NCI-H345 treated with DMSO at 0.1 percent for 48 hours (cell line): Measurements from ENCODE around the gene ANAPC1.
"Not testable (repeated sequence)": the region's sequence is repeated elsewhere in the genome, so short reads cannot be mapped to it uniquely, and the experiment has no call there.

Source experiments
- DNase-seq: peaks from one replicate; lab custom pipeline; 2025; ENCODE audit not compliant: unreplicated experiment; lab: John Stamatoyannopoulos, UW

The ANAPC1 gene

DNA sequence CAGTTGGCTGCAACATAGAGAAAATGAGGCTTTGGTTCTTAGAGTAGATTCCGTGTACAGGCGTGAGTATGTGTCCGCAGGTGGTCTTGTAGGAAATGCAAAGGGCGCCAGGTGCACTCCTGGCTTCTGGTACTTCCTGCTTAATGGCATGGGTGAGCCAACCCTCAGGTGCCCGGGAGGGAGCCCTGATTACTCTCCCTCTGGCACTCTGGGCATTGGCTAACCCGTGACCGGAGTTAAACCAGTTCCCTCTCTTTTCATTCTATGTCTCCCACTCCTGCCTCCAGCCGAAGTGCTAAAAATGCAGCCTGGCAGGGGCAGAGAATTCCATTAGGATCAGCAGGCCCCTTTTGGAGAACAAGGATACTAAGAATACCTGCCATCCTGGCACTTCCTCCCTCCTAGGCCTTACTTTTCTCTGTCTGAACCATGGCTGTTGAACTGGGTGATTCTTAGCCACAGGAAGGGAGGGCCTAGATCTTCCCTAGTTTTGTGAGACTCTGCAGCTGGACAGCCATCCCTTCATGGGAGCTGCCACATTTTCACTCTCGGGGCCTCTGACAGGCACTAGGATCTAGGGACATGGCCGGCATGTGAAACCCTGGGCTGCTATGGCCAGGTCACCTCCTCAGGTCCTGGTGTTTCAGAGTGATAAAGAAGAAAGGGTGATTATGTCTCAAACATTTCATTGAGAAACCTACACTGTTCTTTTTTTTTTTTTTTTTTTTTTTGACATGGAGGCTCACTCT is 20.9 kb upstream of the ANAPC1 start:
- DNase-seq = no peak

DNA sequence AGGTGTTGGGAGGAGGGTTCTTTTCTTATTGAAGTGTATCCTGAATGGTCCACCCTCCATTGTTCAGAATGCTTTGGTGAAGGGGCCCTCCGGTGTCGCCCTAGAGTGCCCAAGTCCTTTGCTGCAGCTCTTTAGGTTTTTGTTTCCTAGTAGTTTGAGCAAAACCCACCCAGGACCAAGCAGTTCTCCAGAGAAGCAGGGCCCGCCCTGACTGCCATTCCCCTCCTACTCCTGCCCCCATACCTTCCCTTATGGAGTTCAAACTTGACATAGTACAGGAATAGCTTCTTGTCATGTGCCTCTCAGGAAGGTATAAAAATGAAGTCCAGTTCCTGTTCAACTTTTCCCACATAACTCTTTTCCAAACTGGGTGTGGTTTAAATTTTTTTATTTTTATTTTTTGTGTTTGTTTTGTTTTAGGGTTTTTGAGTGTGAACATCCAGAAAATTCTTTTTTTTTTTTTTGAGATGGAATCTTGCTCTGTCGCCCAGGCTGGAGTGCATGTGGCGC is 20.0 kb upstream of the ANAPC1 start:
- no peak for DNase-seq

DNA sequence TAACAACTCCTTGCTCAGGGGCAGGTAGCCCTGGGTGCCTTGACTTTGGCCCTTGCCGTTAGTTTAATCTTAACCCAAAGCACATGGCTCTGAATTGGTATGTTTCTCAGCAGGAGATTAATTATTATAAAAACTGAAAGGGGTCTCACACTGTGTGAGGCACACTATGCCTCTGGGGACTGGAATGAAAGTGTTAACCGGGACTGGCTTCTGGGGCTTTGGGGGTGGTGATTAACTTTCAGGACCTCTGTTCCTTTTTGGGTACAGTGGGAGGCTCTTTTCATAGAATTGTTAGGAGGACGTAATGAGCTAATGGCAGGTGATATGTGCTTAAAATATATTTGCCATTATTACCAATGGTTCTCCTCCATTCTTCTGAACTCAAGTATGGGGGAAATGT is 19.5 kb upstream of the ANAPC1 start:
- DNase-seq = no peak

DNA sequence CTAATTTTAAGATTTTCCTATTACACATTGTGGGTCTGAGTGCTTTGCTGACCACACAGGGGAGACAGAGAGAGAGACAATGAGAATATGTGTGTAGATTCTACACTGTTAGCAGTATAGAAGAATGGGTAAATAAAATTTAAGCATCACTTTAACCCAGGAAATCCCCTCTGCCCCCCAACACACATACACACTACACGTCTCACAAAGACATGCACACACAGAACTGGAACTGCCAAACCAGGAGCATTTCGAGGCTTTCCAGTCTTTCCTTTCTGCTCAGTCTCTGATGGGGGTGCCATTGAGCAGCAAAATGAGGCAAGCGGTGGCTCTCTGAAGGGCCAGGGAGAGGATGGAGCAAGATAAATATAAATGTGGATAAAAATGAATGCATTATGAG is 16.9 kb upstream of the ANAPC1 start:
- no peak for DNase-seq

DNA sequence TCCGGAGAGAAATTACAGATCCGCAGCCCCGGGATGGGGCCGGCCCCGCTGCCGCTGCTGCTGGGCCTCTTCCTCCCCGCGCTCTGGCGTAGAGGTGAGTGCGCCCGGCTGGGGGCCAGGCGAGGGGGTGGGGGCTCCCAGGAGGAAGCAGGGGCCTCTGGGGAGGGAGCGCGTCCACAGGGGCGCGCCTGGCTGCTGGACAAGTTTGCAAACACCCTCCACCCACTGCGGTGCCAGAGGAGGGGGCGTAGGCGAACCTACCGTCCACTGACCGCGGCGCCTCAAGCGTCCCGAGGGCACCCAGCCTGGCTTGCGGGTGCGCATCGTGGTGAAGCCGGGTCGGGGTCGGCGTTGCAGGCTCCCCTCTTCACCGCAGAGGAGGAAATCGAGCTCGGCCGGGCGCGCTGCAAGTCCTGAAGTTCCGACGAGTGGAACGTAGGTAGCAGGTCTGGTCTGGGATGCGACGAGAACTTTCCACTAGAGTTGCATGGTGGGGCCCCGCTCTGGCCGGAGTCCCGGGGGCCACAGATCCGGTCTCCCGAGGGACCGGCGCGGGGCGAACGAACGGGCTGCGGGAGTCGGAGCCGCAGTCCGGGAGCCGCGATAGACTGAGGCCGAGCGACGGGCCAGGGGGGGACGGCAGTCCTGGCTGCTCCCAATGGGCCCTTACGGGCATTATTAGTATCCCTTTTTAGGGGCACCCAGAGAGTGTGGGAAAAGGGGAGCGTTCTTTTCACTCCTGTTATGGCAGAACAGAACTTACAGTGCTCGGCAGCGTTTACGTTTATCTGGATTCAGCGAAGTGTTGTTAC is 14.9 kb upstream of the ANAPC1 start:
- DNase-seq = no peak

DNA sequence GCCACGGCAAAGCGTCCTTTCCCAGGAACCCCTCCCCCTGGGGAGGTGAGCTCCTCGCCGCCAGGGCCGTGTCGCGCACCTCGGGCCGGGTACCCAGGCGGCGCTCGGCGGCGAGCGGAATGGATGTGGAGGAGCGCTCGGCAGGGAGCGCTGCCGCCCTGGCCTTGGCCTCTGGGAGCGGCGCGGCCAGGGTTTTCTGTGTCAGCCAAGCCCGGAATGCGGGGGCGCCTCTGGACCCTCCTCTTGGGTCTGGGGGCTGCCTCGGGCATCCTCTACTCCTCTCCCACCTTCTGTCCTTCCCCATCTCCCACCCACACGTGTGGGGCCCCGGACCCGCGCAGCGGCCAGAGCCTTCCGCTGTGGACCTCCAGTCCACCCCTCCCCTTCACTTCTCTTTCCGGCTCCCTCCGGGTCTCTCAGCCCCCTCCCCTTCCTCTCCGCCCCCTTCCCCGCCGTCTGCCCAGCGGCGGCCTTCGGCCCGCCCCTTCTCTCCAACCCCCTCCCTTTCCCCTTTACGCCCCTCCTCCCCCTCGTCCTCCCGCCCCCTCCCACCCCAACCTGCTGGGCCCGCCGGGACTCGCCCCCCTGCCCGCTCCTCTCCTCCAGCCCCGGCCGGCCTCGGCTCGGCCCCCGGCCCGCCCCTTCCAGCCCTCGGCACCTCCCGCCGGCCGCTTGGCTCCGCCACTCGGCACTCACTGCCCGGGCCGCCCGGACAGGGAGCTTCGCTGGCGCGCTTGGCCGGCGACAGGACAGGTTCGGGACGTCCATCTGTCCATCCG is 14.1 kb upstream of the ANAPC1 start, which contains the start of gene MERTK:
Gene MERTK (plus strand): TSS at position 684 of the 779 bp plus-strand sequence. CDS start 129 bp downstream, outside the sequence.
- DNase-seq = peak; percentile 47

DNA sequence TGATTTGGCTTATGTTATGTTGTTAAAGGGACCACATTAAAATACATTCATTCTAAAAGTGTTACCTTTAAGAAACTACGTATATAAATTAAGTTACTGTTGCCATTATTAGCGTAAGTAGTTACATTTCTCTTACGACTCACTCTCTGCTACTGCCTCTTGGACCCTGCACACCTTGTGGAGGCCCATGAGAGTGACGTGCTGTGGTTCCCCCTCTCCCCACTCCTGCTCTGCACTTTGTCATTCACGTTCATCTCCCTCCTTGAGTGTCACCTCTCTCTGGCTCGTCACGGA is 13.6 kb upstream of the ANAPC1 start:
- DNase-seq = no peak

DNA sequence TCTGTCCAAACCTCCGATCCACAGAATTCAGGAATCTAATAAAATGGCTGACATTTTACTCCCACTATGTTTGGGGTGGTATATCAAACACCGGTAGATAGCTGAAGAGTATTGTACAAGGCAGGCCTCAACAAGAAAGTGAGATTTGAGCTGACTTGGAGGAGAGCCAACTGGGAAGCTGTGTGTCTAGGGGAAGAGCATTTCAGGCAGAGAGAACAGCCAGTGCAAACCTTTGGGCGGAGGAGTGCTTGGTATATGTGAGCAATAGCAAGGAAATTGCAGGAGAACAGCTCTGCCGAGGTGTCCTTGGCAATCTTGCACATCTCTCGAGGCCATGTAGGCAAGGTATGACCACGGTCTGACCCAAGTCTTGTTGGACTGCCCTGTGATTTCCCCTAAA is 12.6 kb upstream of the ANAPC1 start:
- no peak for DNase-seq

DNA sequence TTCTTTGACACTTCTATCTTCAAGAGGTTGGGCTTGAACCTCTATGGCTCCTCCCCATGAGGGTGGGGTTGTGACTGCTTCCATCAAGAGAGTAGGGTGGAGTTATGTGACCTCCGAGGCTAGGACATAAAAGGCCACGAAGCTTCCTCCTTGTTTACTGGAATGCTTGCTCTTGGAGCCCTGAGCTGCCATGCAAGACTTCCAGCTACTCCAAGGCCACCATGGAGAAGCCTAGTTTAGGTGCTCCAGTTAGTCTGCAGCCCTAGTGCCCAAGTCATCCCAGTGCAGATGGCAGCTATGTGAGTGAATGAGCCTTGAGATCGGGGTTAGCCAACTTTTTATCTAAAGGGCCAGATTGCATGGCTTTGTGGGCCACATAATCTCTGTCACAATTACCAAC is 12.0 kb upstream of the ANAPC1 start:
- DNase-seq = no peak

DNA sequence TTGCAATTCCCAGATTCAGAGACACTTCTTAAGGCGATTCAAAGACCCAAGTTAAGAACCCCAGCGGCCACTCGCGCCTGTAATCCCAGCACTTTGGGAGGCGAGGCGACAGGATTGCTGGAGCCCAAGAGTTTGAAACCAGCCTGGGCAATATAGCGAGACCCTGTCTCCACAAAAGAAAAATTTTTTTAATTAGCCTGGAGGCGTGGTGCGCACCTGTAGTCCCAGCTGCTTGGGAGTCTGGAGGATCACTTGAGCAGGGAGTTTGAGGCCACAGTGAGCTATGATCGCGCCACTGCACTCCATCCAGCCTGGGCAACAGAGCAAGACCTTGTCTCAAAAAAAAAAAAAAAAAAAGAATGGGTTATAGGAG is 585 bp upstream of the ANAPC1 start:
- peak; percentile 17 for DNase-seq

DNA sequence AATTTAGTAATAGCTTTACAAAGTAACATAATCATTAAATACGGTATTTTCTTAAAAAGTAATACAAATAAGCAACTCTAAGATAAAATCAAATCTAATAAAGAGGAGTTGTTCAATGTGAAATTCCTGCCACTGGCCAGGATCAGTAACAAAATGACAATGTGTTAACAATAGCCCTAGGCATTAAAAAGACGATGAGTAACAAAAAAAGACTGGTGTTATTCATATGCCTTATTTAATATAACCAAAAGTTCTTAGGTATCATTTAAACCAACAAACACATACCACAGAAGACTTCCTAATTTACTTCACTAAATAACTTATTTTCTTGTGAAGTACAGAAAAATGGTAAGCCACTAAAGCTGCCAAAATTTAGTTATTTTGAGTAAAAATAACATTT is 11.2 kb downstream of the ANAPC1 start:
- not testable (repeated sequence) for DNase-seq

DNA sequence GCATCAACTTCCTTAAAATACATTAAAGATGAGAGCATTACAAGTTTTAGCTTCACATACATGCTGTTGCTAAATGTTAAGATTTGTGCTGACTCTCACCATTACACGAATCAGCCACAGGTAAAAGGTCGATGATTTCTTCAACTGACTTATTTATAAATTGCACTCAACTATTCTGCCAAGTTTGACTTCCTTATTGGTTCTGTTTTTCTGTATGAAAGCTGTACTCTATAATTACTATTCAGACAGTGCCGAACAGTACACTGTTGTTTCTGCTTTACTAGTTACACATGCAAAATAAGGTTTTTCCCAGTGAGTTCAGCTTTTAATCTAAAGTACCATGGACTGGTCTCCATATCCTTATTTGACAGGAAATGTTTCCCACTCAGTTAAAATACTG is 18.9 kb downstream of the ANAPC1 start:
- not testable (repeated sequence) for DNase-seq

DNA sequence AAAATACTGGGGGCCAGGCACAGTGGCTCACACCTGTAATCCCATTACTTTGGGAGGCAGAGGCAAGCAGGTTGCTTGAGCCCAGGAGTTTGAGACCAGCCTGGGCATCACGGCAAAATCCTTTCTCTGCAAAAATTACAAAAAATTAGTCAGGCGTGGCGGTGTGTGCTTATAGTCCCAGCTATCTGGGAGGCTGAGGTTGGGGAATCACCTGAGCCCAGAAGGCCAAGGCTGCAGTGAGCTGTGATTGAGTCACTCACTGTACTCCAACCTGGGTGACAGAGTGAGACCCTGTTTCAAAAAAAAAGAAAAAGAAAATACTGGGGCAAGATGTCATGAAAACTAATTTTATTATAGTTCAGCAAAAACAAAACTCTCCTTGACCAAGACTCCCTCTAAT is 24.0 kb downstream of the ANAPC1 start:
- not testable (repeated sequence) for DNase-seq

DNA sequence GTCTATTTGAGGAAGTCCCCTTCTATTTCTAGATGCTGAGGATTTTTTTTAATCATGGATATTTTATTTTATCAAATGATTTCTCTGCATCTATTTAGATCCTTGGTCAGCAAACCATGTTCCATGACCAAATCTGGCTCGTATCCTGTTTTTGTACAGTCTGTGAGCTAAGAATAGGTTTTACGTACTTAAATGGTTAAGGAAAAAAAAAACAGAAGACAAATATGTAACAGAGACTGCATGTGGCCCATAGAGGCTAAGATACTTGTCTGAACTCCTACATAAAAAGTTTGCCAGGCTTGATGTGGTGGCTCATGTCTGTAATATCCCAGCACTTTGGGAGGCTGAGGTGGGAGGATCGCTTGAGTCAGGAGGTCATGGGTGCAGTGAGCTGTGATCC is 31.4 kb downstream of the ANAPC1 start:
- DNase-seq = not testable (repeated sequence)

DNA sequence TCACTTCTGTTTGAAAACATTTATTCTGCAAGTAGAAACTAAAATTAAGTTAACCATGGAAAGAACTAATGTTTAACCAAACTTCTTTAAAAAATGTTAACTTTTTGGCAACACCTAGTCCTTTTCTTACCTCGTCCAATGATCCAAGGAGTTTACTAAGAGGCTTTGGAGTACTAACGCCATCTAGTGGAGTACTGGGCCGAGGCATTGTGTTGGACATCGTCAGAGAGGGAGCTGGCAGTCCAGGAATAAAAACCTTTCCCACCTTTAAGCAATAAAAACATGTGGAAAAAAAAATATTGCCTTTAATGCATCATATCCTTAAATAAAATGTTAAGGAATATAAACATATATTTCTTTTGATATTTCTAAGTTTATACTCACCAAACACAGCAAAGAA is 33.3 kb downstream of the ANAPC1 start:
- DNase-seq = not testable (repeated sequence)

DNA sequence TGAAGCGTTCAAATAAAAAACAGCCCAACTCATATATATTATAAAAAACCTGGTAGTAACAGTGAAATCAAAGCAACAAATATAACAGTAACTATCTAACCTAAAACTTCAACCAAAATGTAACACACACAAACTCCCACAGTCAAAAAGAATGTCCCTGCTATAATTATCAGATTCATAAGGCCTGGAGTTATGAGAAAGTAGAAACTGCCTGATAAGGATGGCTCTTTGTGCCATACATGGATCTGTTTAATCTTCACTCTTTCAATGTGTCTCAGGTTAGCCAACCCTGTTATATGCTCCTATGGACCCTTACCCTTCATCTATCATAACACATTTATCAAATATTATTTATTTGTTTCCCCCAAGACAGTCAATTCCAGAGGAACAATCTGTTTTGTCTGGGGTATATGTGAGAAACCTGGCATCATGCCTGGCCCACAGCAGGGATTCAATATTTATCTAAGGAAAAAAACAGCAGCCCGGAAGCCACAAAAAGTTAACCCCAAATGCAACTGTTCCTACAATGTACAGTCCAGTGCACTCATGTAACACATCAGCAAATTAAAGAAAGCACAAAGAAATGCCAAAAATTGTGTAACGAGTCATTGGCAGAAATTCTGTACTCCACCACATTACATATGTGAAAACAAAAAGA is 44.2 kb downstream of the ANAPC1 start:
- DNase-seq = peak; percentile 0

DNA sequence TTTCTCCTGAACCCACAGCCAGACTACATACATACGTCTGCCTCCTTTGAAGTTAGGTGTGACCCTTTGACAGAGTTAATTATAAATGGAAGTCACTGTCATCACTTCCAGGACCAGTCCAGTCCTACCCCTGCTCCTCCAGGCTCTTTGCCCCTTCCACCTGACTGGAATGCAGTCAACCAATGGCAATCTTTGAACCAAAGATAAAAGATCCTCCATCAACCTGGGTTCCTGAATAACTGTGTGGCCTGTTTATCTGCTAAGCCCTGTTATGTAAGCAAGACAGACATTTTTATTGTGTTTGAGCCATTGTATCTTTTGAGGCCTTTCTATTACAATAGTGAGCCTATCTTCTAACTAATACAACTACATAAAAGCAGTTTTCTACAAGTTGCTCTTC is 45.0 kb downstream of the ANAPC1 start:
- DNase-seq = not testable (repeated sequence)

DNA sequence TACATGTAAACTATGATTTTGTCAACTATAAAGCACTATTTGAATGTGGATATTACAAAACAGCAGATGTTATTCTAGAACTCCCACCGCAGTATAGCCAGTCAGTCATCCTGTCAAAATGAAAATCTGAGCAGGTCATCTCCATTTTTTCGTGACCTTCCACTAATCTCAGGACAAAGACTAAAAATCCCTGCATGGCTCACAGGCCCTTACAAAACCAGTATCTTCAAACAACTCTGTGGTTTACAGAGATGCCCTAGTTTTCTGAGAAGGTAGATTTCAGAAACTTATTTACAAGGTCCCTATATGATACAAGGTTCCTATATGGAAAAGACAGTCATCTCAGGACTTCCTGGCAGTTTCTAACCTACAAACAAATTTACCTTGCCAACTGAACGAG is 49.8 kb downstream of the ANAPC1 start:
- DNase-seq = not testable (repeated sequence)

DNA sequence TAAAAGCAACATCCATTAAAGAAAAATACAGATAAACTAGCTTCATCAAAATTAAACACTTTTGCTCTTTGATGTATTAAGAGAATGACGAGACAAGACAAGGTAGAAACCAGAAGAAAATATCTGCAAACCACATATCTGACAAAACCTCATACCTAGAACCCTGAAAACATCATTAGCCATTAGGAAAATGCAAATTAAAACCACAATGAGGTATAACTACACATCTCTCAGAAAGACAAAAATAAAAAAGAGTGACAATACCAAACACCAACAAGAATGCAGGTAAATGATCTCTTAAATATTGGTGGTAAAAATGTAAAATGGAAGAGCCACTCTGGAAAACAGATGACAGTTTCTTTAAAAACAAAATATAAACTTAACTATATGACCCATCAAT is 53.5 kb downstream of the ANAPC1 start:
- not testable (repeated sequence) for DNase-seq

DNA sequence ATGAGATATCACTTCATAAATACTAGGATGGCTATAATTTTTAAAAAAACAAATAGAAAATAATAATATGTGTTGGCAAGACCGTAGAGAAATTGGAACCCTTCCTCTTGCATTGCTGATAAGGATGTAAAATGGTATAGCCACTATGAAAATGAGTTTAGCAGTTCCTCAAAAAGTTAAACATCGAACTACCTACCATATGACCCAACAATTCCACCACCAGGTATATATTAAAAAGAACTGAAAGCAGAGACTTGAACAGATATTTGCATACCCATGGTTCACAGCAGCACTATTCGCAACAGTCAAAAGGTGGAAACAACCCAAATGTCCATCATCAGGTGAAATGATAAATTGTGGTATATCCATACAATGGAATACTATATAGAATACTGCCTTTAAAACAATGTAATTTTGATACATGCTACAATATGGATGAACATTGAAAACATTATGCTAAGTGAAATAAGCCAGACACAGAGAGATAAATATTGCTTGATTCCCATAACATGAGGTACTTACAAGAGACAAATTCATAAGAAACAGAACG is 55.7 kb downstream of the ANAPC1 start:
- DNase-seq = not testable (repeated sequence)
